Loucy (cell line): ENCODE data around the gene SH3RF3.

Experiments
- H2AFZ ChIP-seq: fragments of 200-600 bp; sonication (generic); 2 replicates; pipeline ENCODE4 v1.6.0; 2016; ENCODE audit warnings: antibody characterized with exemption, mild to moderate bottlenecking, low read length, moderate library complexity
- H3F3A ChIP-seq: fragments of 200-600 bp; 2 replicates; pipeline ENCODE4 v1.6.0; 2016; ENCODE audit warnings: antibody characterized with exemption, low read depth, mild to moderate bottlenecking
- H3K27me3 ChIP-seq: fragments of 200-600 bp; sonication (generic); 2 replicates; pipeline ENCODE4 v1.6.1; 2014; ENCODE audit warnings: low read length, mild to moderate bottlenecking; ENCODE audit not compliant: insufficient read depth, poor library complexity, severe bottlenecking
- H3K36me3 ChIP-seq: fragments of 200-600 bp; sonication (generic); 2 replicates; pipeline ENCODE4 v1.6.1; 2016; ENCODE audit warnings: low read length; ENCODE audit not compliant: insufficient read depth
- H3K4me1 ChIP-seq: fragments of 200-600 bp; sonication (generic); 2 replicates; pipeline ENCODE4 v1.5.1; 2014; ENCODE audit warnings: low read length, mild to moderate bottlenecking; ENCODE audit not compliant: insufficient read depth, poor library complexity, severe bottlenecking
- H3K4me2 ChIP-seq: fragments of 200-600 bp; sonication (generic); 2 replicates; pipeline ENCODE4 v1.6.0; 2014; ENCODE audit warnings: antibody characterized with exemption, low read length, low read depth, mild to moderate bottlenecking; ENCODE audit not compliant: poor library complexity, severe bottlenecking
- H3K4me3 ChIP-seq: fragments of 200-600 bp; sonication (generic); 2 replicates; pipeline ENCODE4 v1.5.1; 2014; ENCODE audit warnings: low read length, mild to moderate bottlenecking, mixed read lengths; ENCODE audit not compliant: poor library complexity, severe bottlenecking
- H3K79me2 ChIP-seq: fragments of 200-600 bp; sonication (generic); 2 replicates; pipeline ENCODE4 v1.6.1; 2014; ENCODE audit warnings: low read length; ENCODE audit not compliant: insufficient read depth
- H3K9ac ChIP-seq: fragments of 200-600 bp; sonication (generic); 2 replicates; pipeline ENCODE4 v1.6.0; 2014; ENCODE audit warnings: mild to moderate bottlenecking, low read depth, low read length, moderate library complexity; ENCODE audit not compliant: poor library complexity, severe bottlenecking
- H3K9me2 ChIP-seq: fragments of 200-600 bp; sonication (generic); replicated peaks from 2 replicates; pipeline ENCODE4 v1.6.1; 2016; ENCODE audit warnings: low read depth, low read length, mixed read lengths
- H3K9me3 ChIP-seq: fragments of 200-600 bp; sonication (generic); 2 replicates; pipeline ENCODE4 v1.6.1; 2014; ENCODE audit warnings: mild to moderate bottlenecking, antibody characterized with exemption, low read length, low read depth; ENCODE audit not compliant: insufficient read depth
- H4K20me1 ChIP-seq: fragments of 200-600 bp; sonication (generic); 2 replicates; pipeline ENCODE4 v1.6.0; 2014; ENCODE audit warnings: antibody characterized with exemption, low read length, mild to moderate bottlenecking; ENCODE audit not compliant: insufficient read depth, poor library complexity, severe bottlenecking
- CTCF ChIP-seq: fragments of 200-600 bp; sonication (generic); conservative IDR thresholded peaks from 2 replicates; pipeline ENCODE4 v1.5.1; 2014; ENCODE audit warnings: mild to moderate bottlenecking, antibody characterized with exemption, low read length
- EZH2phosphoT487 ChIP-seq: fragments of 200-600 bp; IDR thresholded peaks from 2 replicates; pipeline ENCODE4 v1.6.1; 2018; ENCODE audit warnings: antibody characterized with exemption, mild to moderate bottlenecking, moderate library complexity, borderline replicate concordance

Gene SH3RF3

GRCh38 chr2:109128048-109128615, 873 bp upstream of the SH3RF3 start:
- H3K36me3 ChIP-seq, result no peaks in the 10 kb centered on the region
- H3F3A ChIP-seq, result peaks cover 3% of the 10 kb centered on the region; the same call in 1 of the 2 replicates
- H3K27me3 ChIP-seq, result no peaks in the 10 kb centered on the region
- H2AFZ ChIP-seq, result peak overlapping the region; percentile 75
- peaks cover 8% of the 10 kb centered on the region for H4K20me1 ChIP-seq
- peak overlapping the region; percentile 84 for H3K4me3 ChIP-seq
- H3K9me3 ChIP-seq, result no peaks in the 10 kb centered on the region
- TF ChIP-seq CTCF, result peak; percentile 84
- TF ChIP-seq EZH2phosphoT487, result no peak
- peak overlapping the region; percentile 89 for H3K4me2 ChIP-seq
- peaks cover 42% of the 10 kb centered on the region for H3K4me1 ChIP-seq
- H3K9ac ChIP-seq, result peak overlapping the region; percentile 70
- H3K9me2 ChIP-seq, result no peaks in the 10 kb centered on the region
- H3K79me2 ChIP-seq, result peaks cover 45% of the 10 kb centered on the region

GRCh38 chr2:109129356-109129920, 433 bp downstream of the SH3RF3 start:
- Histone ChIP-seq H3K4me2 (peak overlapping the region; percentile 89), H3K9me3 (no peaks in the 10 kb centered on the region), H3K4me3 (peak overlapping the region; percentile 84), H3K9ac (no peak overlapping the region), H2AFZ (no peak overlapping the region), H3K9me2 (no peaks in the 10 kb centered on the region), H3F3A (peaks cover 6% of the 10 kb centered on the region; the same call in 1 of the 2 replicates), H4K20me1 (peaks cover 12% of the 10 kb centered on the region), H3K36me3 (no peaks in the 10 kb centered on the region), H3K27me3 (no peaks in the 10 kb centered on the region), H3K4me1 (peaks cover 54% of the 10 kb centered on the region), H3K79me2 (peaks cover 54% of the 10 kb centered on the region)
- TF ChIP-seq CTCF, result no peak
- no peak for TF ChIP-seq EZH2phosphoT487

- H4K20me1 ChIP-seq, result peaks cover 12% of the 10 kb centered on the region
- peaks cover 56% of the 10 kb centered on the region for H3K79me2 ChIP-seq
- H2AFZ ChIP-seq, result no peak overlapping the region
- no peaks in the 10 kb centered on the region for H3K27me3 ChIP-seq
- peaks cover 53% of the 10 kb centered on the region for H3K4me1 ChIP-seq
- H3K9ac ChIP-seq, result peak overlapping the region; percentile 44
- TF ChIP-seq EZH2phosphoT487 (no peak), CTCF (no peak)
- H3K36me3 ChIP-seq, result no peaks in the 10 kb centered on the region
- H3F3A ChIP-seq, result peaks cover 6% of the 10 kb centered on the region; the same call in 1 of the 2 replicates
- no peaks in the 10 kb centered on the region for H3K9me2 ChIP-seq
- no peaks in the 10 kb centered on the region for H3K9me3 ChIP-seq
- H3K4me3 ChIP-seq, result peak overlapping the region; percentile 68
- H3K4me2 ChIP-seq, result peak overlapping the region; percentile 74
These were observed 1.1 kb downstream of the SH3RF3 start for GRCh38 chr2:109129921-109130722.
